ENCODE data around the gene FOXD4L3. TPM values are rescaled to one million over a fixed set of nuclear protein-coding genes. Genes with fewer than 3 reads are reported as not detected.
"Not testable (repeated sequence)": the region's sequence is repeated elsewhere in the genome, so short reads cannot be mapped to it uniquely, and the experiment has no call there.

FOXD4L3 gene
- total RNA-seq, 2 donors from 2014 or later: not detected

- H3K36me3 Mint-ChIP-seq (ENCODE audit: low read depth); ATAC-seq; H3K4me3 Mint-ChIP-seq; H3K27me3 Mint-ChIP-seq; H3K27ac Mint-ChIP-seq; DNase-seq; H3K4me1 Mint-ChIP-seq; H3K9me3 ChIP-seq (ENCODE audit: control insufficient read depth, low read length, poor library complexity, severe bottlenecking): not testable (repeated sequence)
Measured at GRCh38 chr9:68330531-68331173, 28.0 kb downstream of the FOXD4L3 start.

- H3K36me3 Mint-ChIP-seq (ENCODE audit: low read depth); H3K27ac Mint-ChIP-seq; H3K9me3 ChIP-seq (ENCODE audit: control insufficient read depth, low read length, poor library complexity, severe bottlenecking); H3K27me3 Mint-ChIP-seq; H3K4me3 Mint-ChIP-seq; DNase-seq; ATAC-seq; H3K4me1 Mint-ChIP-seq: not testable (repeated sequence)
Measured at GRCh38 chr9:68332122-68332521, 29.5 kb downstream of the FOXD4L3 start.

DNA sequence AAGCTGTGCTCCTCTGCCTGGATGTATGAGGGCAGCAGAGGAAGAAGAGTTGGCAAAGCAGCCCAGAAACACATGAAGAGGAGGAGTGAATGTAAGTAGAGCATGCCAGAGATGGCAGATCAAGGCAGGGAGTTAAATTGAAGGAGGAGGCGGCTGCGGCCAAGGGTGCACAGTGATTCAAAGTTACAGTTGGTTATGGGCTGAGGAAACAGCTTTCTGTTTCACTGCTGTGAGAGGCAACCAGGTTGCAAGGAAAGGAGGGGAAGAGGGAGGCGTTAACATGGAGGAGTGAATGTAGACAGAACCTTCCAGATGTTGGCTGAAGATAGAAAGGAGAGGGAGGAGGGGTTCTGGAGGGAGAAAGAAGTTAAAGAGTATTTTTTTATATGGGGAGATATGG, 33.3 kb downstream of the FOXD4L3 start:
- H3K27ac Mint-ChIP-seq; H3K36me3 Mint-ChIP-seq (ENCODE audit: low read depth); H3K4me1 Mint-ChIP-seq; H3K9me3 ChIP-seq (ENCODE audit: control insufficient read depth, low read length, poor library complexity, severe bottlenecking); ATAC-seq; DNase-seq; H3K27me3 Mint-ChIP-seq: not testable (repeated sequence)
- H3K4me3 Mint-ChIP-seq: peak overlapping the region; percentile 39

- not testable (repeated sequence) for H3K4me3 Mint-ChIP-seq; H3K4me1 Mint-ChIP-seq; ATAC-seq; H3K27me3 Mint-ChIP-seq; DNase-seq; H3K27ac Mint-ChIP-seq; H3K36me3 Mint-ChIP-seq (ENCODE audit: low read depth); H3K9me3 ChIP-seq (ENCODE audit: control insufficient read depth, low read length, poor library complexity, severe bottlenecking)
Measured at GRCh38 chr9:68336639-68337339, 34.1 kb downstream of the FOXD4L3 start.

- not testable (repeated sequence) for H3K4me3 Mint-ChIP-seq; ATAC-seq; H3K4me1 Mint-ChIP-seq; H3K36me3 Mint-ChIP-seq (ENCODE audit: low read depth); H3K9me3 ChIP-seq (ENCODE audit: control insufficient read depth, low read length, poor library complexity, severe bottlenecking); DNase-seq; H3K27ac Mint-ChIP-seq
- peaks cover 12% of the 10 kb centered on the region for H3K27me3 Mint-ChIP-seq
Measured at GRCh38 chr9:68338000-68338399, 35.3 kb downstream of the FOXD4L3 start.

- H3K9me3 ChIP-seq (ENCODE audit: control insufficient read depth, low read length, poor library complexity, severe bottlenecking); H3K4me3 Mint-ChIP-seq; DNase-seq; H3K27ac Mint-ChIP-seq; H3K4me1 Mint-ChIP-seq; H3K36me3 Mint-ChIP-seq (ENCODE audit: low read depth): not testable (repeated sequence)
- peak; percentile 95 for ATAC-seq
- peaks cover 12% of the 10 kb centered on the region for H3K27me3 Mint-ChIP-seq
Measured at GRCh38 chr9:68342265-68343025, 39.8 kb downstream of the FOXD4L3 start.

DNA sequence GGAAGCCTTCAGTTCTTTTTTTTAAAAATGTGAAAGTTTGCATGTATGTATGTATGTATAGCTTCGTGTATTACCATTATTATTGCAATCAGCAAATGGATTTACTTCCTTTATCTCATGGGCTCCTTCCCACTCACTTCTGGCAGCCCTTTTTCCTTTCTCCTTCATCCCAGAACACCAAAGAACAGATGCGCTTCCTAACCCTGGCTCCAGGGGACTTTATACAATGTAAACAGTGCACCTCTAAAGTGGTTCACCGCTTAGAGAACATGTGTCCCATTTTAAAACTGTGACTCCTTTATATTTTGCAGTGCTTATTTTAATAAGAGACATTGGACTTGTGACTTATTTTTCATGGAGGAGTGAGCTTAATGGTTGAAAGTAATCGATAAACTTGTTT, 40.6 kb downstream of the FOXD4L3 start:
- not testable (repeated sequence) for ATAC-seq; H3K36me3 Mint-ChIP-seq (ENCODE audit: low read depth); DNase-seq; H3K4me3 Mint-ChIP-seq; H3K27ac Mint-ChIP-seq; H3K9me3 ChIP-seq (ENCODE audit: control insufficient read depth, low read length, poor library complexity, severe bottlenecking); H3K4me1 Mint-ChIP-seq
- peaks cover 12% of the 10 kb centered on the region for H3K27me3 Mint-ChIP-seq

GRCh38 chr9:68343992-68344391, 41.3 kb downstream of the FOXD4L3 start:
- not testable (repeated sequence) for H3K27ac Mint-ChIP-seq; H3K4me1 Mint-ChIP-seq; ATAC-seq; DNase-seq; H3K4me3 Mint-ChIP-seq; H3K9me3 ChIP-seq (ENCODE audit: control insufficient read depth, low read length, poor library complexity, severe bottlenecking); H3K36me3 Mint-ChIP-seq (ENCODE audit: low read depth)
- peaks cover 16% of the 10 kb centered on the region for H3K27me3 Mint-ChIP-seq

- not testable (repeated sequence) for H3K9me3 ChIP-seq (ENCODE audit: control insufficient read depth, low read length, poor library complexity, severe bottlenecking); DNase-seq; H3K4me1 Mint-ChIP-seq; H3K27ac Mint-ChIP-seq; H3K4me3 Mint-ChIP-seq; H3K36me3 Mint-ChIP-seq (ENCODE audit: low read depth); ATAC-seq
- peaks cover 10% of the 10 kb centered on the region for H3K27me3 Mint-ChIP-seq
Measured at GRCh38 chr9:68351689-68352088, 49.0 kb downstream of the FOXD4L3 start.

Other genes starting within 250 kb of the FOXD4L3 start
- 10 to 100 TPM; 28.7 to 33.1 TPM for gene ZNG1C, start 60.9 kb upstream of the FOXD4L3 start, total RNA-seq
- under 1 TPM; 0.16 to 0.40 TPM for gene PGM5, start 53.7 kb downstream of the FOXD4L3 start, total RNA-seq
- not detected for gene TMEM252, start 238.0 kb downstream of the FOXD4L3 start, total RNA-seq

Measured in T-helper 17 cell (primary cell).